Left ventricle myocardium inferior (tissue), 1 donor: Measurements from ENCODE around the gene FAAP20. TPM values are rescaled to one million over a fixed set of nuclear protein-coding genes. Genes with fewer than 3 reads are reported as not detected.
A peak's percentile ranks its signal among the peaks of the same experiment; 100 is the strongest.

Experiments
- DNase-seq: peaks from one replicate; pipeline ENCODE4 v3.0.0-alpha.2; 2020
- H3K27ac ChIP-seq: fragments of 200-600 bp; replicated peaks from 2 replicates; pipeline ENCODE4 v1.8.0; 2021
- H3K27me3 ChIP-seq: fragments of 200-600 bp; 2 replicates; pipeline ENCODE4 v1.8.0; 2021; ENCODE audit warnings: low read depth
- H3K36me3 ChIP-seq: fragments of 200-600 bp; 2 replicates; pipeline ENCODE4 v1.8.0; 2021
- H3K4me1 ChIP-seq: fragments of 200-600 bp; 2 replicates; pipeline ENCODE4 v1.8.0; 2021
- H3K4me3 ChIP-seq: fragments of 200-600 bp; 2 replicates; pipeline ENCODE4 v1.8.0; 2021; ENCODE audit warnings: mild to moderate bottlenecking, moderate library complexity
- H3K9me3 ChIP-seq: fragments of 200-600 bp; replicated peaks from 2 replicates; pipeline ENCODE4 v1.8.0; 2021
- intact Hi-C: fragments of 100-400 bp; cut with micrococcal nuclease; formaldehyde crosslinking; loops from one replicate; pipeline ENCODE4 v1.11.0; 2022
- total RNA-seq: library from RNA; stranded (reverse); fragmentation: NEBNext Ultra II Directional; extraction: Animal tissue kit (Norgen Biotek cat#: 25700); gene quantifications from one replicate; pipeline ENCODE4 v1.2.1, GENCODE V29; 2021
- TF ChIP-seq, protein P1 (sequence below): fragments of 200-600 bp; IDR thresholded peaks from 2 replicates; pipeline ENCODE4 v1.8.0; 2021; ENCODE audit warnings: antibody characterized with exemption, mild to moderate bottlenecking, borderline replicate concordance
- donor health status: DM: no; HTN: yes; CAD: no; lungs with severe emphysema.

FAAP20 gene
- total RNA-seq, 1 donor from 2014 or later: 37.0 TPM

DNA sequence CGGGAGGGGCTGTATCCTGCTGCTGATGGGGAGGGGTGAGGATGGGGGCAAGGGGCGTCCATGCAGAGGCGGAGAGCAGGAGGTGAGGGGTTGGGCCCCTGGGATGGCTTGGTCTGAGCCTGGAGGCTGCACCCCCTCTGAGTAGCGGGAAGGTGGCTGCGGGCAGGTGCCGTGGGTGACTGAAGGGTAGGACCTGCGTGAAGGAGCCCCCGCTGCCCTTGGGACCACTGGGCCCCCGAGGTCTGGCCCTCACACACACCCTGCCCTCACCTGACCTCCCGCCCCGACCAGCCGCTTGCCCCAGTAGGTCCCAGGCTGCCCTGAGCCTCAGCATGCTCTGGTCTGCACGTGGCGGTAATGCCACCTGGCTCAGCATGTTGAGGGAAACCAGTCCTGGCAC, 20.8 kb upstream of the FAAP20 start:
- Histone ChIP-seq H3K9me3 (no peaks in the 10 kb centered on the region), H3K4me1 (peaks cover 41% of the 10 kb centered on the region), H3K36me3 (no peaks in the 10 kb centered on the region), H3K27ac (peak overlapping the region; percentile 99), H3K4me3 (no peak overlapping the region), H3K27me3 (no peaks in the 10 kb centered on the region)
- no peak for DNase-seq
- intact Hi-C loops: no loop called here
- TF ChIP-seq, protein P1, sequence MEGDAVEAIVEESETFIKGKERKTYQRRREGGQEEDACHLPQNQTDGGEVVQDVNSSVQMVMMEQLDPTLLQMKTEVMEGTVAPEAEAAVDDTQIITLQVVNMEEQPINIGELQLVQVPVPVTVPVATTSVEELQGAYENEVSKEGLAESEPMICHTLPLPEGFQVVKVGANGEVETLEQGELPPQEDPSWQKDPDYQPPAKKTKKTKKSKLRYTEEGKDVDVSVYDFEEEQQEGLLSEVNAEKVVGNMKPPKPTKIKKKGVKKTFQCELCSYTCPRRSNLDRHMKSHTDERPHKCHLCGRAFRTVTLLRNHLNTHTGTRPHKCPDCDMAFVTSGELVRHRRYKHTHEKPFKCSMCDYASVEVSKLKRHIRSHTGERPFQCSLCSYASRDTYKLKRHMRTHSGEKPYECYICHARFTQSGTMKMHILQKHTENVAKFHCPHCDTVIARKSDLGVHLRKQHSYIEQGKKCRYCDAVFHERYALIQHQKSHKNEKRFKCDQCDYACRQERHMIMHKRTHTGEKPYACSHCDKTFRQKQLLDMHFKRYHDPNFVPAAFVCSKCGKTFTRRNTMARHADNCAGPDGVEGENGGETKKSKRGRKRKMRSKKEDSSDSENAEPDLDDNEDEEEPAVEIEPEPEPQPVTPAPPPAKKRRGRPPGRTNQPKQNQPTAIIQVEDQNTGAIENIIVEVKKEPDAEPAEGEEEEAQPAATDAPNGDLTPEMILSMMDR: no peak

DNA sequence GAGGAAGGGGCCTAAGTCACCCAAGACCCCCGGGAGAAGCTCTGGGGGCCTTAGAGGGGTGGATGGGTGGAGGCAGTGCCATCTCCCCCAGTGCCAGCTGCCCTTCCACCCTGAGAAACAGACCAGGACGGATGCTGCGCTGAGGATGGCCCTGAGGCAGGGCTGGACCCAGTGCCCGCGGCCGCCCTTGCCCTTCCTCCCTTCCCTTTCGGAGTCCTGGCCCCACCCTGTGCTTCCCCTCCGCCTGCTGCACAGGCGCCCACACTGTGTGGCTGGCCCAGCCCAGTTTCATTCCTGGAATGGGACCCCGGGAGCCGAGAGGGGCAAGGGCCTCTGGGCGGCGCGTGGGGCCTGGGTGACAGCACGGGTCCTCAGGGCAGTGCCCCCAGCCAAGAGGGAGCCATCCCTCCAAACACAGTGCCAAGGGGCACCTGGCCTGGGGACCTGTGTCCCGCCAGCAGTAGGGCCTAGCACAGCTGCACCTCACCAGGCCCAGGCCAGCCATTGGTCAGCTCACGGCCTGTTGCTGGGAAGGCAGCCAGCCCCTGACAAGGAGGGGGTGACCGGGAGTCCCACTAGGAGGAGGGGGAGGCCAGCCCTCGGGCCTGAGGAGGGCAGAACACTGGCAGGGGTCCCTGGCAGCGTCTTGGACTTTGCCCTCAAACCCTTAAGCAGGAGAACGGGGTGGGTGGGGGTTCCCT, 20.1 kb upstream of the FAAP20 start:
- Histone ChIP-seq H3K27me3 (no peaks in the 10 kb centered on the region), H3K36me3 (no peaks in the 10 kb centered on the region), H3K27ac (peak overlapping the region; percentile 99), H3K4me1 (peaks cover 42% of the 10 kb centered on the region), H3K4me3 (peak overlapping the region; percentile 53), H3K9me3 (no peaks in the 10 kb centered on the region)
- peak; percentile 55 for DNase-seq
- TF ChIP-seq, protein P1: no peak
- intact Hi-C loops: no loop called here

DNA sequence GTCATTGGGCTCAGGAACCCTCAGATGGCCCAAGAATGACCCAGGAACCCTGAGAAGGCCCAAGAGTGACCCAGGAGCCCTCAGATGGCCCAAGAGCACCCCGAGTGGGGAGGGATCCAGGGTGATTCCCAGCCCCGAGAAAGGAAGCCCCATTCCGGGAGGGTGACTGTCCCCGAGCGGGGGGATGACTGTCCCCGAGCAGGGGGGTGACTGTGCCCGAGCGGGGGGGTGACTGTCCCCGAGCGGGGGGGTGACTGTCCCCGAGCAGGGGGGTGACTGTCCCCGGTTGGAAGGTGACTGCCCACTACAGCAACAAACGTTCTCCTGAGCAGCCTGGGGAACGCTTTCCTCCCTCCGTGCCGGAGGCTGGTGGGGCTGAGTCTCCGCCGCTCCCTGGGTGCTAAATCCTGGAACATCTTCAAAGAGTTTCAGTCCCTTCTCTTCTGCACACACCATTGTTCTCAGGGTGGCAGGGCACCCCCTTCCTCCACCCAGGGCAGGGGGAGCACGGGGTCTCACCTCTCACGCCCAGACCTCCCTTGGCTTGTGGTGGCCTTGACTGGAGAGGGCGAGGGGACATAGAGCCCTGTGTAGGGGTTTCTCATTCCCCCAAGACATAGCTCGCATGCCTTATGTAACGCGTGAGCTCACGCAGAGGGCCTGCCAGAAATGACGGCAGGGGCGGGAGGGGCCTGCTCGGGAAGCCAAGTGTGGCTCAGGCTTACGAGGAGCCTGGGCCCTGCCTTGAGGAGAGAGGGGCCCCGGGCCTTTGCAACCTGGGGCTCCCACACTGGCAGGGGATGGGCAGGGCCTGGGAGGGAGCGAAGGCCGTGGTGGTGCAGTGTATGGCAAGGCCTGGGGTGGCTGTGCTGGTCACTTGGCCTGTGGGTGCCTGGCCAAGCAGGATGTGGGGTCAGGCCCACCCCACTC, 19.3 kb upstream of the FAAP20 start:
- DNase-seq: peak; percentile 86
- H3K36me3 ChIP-seq: no peaks in the 10 kb centered on the region
- H3K4me1 ChIP-seq: peaks cover 51% of the 10 kb centered on the region
- H3K9me3 ChIP-seq: no peaks in the 10 kb centered on the region
- TF ChIP-seq, protein P1: no peak
- H3K27ac ChIP-seq: peak overlapping the region; percentile 99
- intact Hi-C loops: no loop called here
- H3K27me3 ChIP-seq: no peaks in the 10 kb centered on the region
- H3K4me3 ChIP-seq: peak overlapping the region; percentile 53

DNA sequence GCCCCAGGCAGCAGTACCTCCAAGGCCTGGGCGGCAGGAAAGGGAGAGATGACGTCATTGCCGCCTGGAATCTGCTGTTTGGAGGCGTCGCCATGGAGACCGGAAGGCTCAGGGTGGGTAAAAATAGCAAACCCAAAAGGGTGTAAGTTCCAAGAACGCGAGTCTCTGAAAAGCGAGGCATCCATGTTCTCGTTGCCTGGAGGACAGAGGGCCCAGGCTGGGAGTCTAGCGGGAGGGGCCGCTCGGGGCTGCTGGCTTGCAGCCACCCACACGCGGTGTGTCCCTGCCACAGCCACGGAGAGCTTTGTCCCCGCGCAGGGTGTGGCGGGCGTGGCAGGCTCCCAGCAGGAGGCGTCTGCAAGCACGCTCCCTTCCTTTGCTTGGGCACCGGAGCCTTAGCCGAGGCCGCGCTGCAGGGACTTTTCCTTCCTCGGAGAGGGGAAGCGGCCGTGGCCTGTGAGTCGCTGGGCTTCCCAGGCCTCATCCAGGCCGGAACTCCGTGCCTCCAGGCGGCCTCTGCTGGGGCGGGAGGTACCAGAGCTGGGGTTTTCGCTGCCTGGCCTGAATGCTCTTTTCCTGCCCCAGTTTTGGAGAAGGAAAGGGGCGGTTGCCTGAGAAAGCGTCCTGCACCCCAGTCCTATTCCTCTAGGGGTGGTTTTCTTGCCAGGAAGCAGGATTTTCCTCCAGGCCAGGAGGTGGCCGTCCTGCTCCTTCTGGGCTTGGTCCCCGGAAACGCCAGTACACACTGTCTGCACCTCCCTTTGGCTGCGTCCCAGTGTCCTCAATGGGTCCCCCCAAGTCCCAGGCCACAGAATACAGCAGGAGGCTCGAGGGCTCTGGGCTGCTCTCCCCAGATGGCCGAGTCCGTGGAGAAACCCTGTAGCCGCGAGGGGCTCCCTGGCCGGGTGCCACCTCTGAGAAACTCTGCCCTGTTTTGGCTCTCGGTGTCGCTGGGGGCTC, 18.2 kb upstream of the FAAP20 start:
- H3K4me3 ChIP-seq: peak overlapping the region; percentile 53
- no peaks in the 10 kb centered on the region for H3K9me3 ChIP-seq
- peak overlapping the region; percentile 99 for H3K27ac ChIP-seq
- peaks cover 61% of the 10 kb centered on the region for H3K4me1 ChIP-seq
- no peaks in the 10 kb centered on the region for H3K27me3 ChIP-seq
- TF ChIP-seq, protein P1: peak; percentile 48
- intact Hi-C loops: no loop called here
- DNase-seq: peak; percentile 92
- H3K36me3 ChIP-seq: no peaks in the 10 kb centered on the region

DNA sequence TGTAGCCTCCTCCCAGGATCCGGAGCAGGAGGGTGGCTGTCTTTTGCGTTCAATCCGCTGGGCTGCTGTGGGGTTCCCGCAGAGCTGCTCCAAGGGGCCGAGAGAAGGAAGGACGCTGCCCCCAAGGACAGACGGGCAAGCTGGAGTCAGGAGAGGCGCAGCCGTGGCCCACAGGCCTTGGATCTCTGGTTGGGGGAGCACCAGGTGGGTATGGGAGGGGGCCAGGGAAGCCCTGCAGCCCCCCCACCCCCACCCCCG, 17.6 kb upstream of the FAAP20 start:
- TF ChIP-seq, protein P1: no peak
- H3K27me3 ChIP-seq: no peaks in the 10 kb centered on the region
- H3K9me3 ChIP-seq: no peaks in the 10 kb centered on the region
- H3K36me3 ChIP-seq: no peaks in the 10 kb centered on the region
- H3K27ac ChIP-seq: peak overlapping the region; percentile 99
- intact Hi-C loops: no loop called here
- H3K4me1 ChIP-seq: peaks cover 65% of the 10 kb centered on the region
- H3K4me3 ChIP-seq: peak overlapping the region; percentile 53
- peak; percentile 38 for DNase-seq
